HepG2 (cell line): Measurements from ENCODE around the gene C12orf43. TPM values are rescaled to one million over a fixed set of nuclear protein-coding genes. Genes with fewer than 3 reads are reported as not detected.
A peak's percentile ranks its signal among the peaks of the same experiment; 100 is the strongest.

ENCODE experiments used
- ATAC-seq: fragments of 200-7000 bp; cut with Tn5 transposase; 3 replicates; pipeline ENCODE4 v1.9.1; 2020; ENCODE audit warnings: mild to moderate bottlenecking, moderate library complexity
- BruUV-seq: library from RNA; stranded (reverse); fragments of 400-500 nt; replicated peaks from 2 replicates; lab custom pipeline; 2021; lab: Mats Ljungman, UMichigan
- CTCF ChIA-PET: fragments of 300-600 bp; formaldehyde crosslinking; extraction: SDS; loops from one replicate; lab custom pipeline; 2021; ENCODE audit warnings: low total read pairs, inconsistent platforms, low intra/inter-chr PET ratio; lab: Yijun Ruan, JAX
- POLR2A ChIA-PET: fragments of 350-600 bp; sonication (Branson Sonifier 250); formaldehyde crosslinking; loops from one replicate; lab custom pipeline; 2020; ENCODE audit warnings: antibody characterized with exemption, inconsistent platforms; lab: Yijun Ruan, JAX
- DNase-seq: peaks from one replicate; pipeline ENCODE4 v3.0.0-alpha.2; 2015; ENCODE audit warnings: low spot score
- FAIRE-seq: peaks from 3 replicates; lab custom pipeline; 2011; peaks lifted over from hg19 to GRCh38; lab: Jason Lieb, UNC
- H2AFZ ChIP-seq: one replicate; pipeline ENCODE4 v1.6.1; 2011; ENCODE audit warnings: low read length, inconsistent platforms
- H3K27ac ChIP-seq: fragments of 300-600 bp; 3 replicates; pipeline ENCODE4 v1.8.0; 2011; ENCODE audit warnings: mixed run types, mild to moderate bottlenecking, mixed read lengths, low read length, inconsistent platforms; ENCODE audit not compliant: insufficient read depth; ENCODE audit errors: extremely low read length
- H3K27me3 ChIP-seq, 2 experiments: fragments of 200-600 bp in 1 of 2; 2 replicates in 1 of 2; 3 replicates in 1 of 2; pipeline versions ENCODE4 v1.6.0 to v1.8.0; 2011; ENCODE audit warnings: low read length in 2 of 2, mild to moderate bottlenecking in 2 of 2, moderate library complexity in 2 of 2, inconsistent platforms in 1 of 2; ENCODE audit not compliant: insufficient read depth in 2 of 2, control insufficient read depth in 1 of 2
- H3K36me3 ChIP-seq, 2 experiments: fragments of 200-600 bp in 1 of 2; replicated peaks in 1 of 2; 2 replicates in 1 of 2; 3 replicates in 1 of 2; pipeline versions ENCODE4 v1.5.1 to v1.8.0; 2011; ENCODE audit warnings: low read length in 2 of 2, inconsistent platforms in 1 of 2; ENCODE audit not compliant: insufficient read depth in 2 of 2, control insufficient read depth in 1 of 2
- H3K4me1 ChIP-seq: 2 replicates; pipeline ENCODE4 v1.5.1; 2012; ENCODE audit warnings: low read length, inconsistent platforms; ENCODE audit not compliant: insufficient read depth
- H3K4me2 ChIP-seq: 2 replicates; pipeline ENCODE4 v1.6.0; 2011; ENCODE audit warnings: low read depth, low read length, inconsistent platforms
- H3K4me3 ChIP-seq, 3 experiments: fragments of 200-600 bp in 1 of 3; sonication (generic), shearing (Covaris generic) in 1 of 3; replicated peaks in 1 of 3; 2 replicates each; pipeline ENCODE4 v1.5.1; 2011 to 2016; ENCODE audit warnings: low read length in 3 of 3, inconsistent platforms in 2 of 3, low read depth in 2 of 3, mild to moderate bottlenecking in 2 of 3, control low read depth in 1 of 3, mixed read lengths in 1 of 3; ENCODE audit not compliant: insufficient read depth in 1 of 3
- H3K79me2 ChIP-seq: one replicate; pipeline ENCODE4 v1.6.1; 2011; ENCODE audit warnings: low read length, inconsistent platforms; ENCODE audit not compliant: insufficient read depth
- H3K9ac ChIP-seq: 2 replicates; pipeline ENCODE4 v1.6.0; 2011; ENCODE audit warnings: mild to moderate bottlenecking, low read depth, low read length, inconsistent platforms; ENCODE audit not compliant: insufficient read depth
- H3K9me3 ChIP-seq: 2 replicates; pipeline ENCODE4 v1.5.1; 2012; ENCODE audit warnings: mild to moderate bottlenecking, low read length
- H4K20me1 ChIP-seq: 2 replicates; pipeline ENCODE4 v1.6.0; 2011; ENCODE audit warnings: inconsistent platforms, mild to moderate bottlenecking, low read length, moderate library complexity; ENCODE audit not compliant: insufficient read depth
- ASH2L ChIP-seq: fragments of 300-600, 200-600 bp; sonication (generic); IDR thresholded peaks from 2 replicates; pipeline ENCODE4 v1.7.0; 2017; ENCODE audit warnings: low read depth, mild to moderate bottlenecking, moderate library complexity, mixed read lengths, low read length; ENCODE audit not compliant: insufficient read length
- POLR2AphosphoS2 ChIP-seq: IDR thresholded peaks from 2 replicates; pipeline ENCODE4 v1.6.1; 2011; ENCODE audit warnings: low read depth, low read length, improper control_type of control experiment
- RBFOX2 ChIP-seq: fragments of 200-400 bp; formaldehyde crosslinking; IDR thresholded peaks from 2 replicates; pipeline ENCODE4 v1.6.1; 2017; ENCODE audit warnings: low read depth, mild to moderate bottlenecking, low read length
- WGBS: methylation state at CpG from one replicate; pipeline ENCODE4 v1.1.6; 2017; ENCODE audit warnings: low lambda C conversion rate; 5-methylcytosine and 5-hydroxymethylcytosine counted together
- in situ Hi-C: cut with HindIII; loops from 2 replicates; pipeline ENCODE4 v1.10.0; 2017; ENCODE audit warnings: low pct_unique_long_range_greater_than_20kb; ENCODE audit not compliant: extremely low pct_ligation_motif_present
- intact Hi-C: fragments of 100-400 bp; cut with micrococcal nuclease; formaldehyde crosslinking; loops from one replicate; pipeline ENCODE4 v1.10.0; 2022; ENCODE audit not compliant: unreplicated experiment
- polyA plus RNA-seq, 8 experiments: library from polyadenylated mRNA; depleted of rRNA in 3 of 8; stranded (reverse) in 7 of 8; unstranded in 1 of 8; fragments of >200 nt; fragmentation: Illumina TruSeq in 4 of 8; extraction: Trizol in 4 of 8; gene quantifications; 2 replicates each; pipeline versions ENCODE4 v1.2.1 to v1.2.3, GENCODE V29; 2011 to 2016; ENCODE audit warnings: low read depth in 4 of 8, missing spikeins in 1 of 8, mixed read lengths in 1 of 8; ENCODE audit not compliant: insufficient read depth in 1 of 8
- total RNA-seq, 5 experiments: library from RNA; depleted of rRNA; stranded (reverse); fragments of >200 nt; fragmentation: Illumina TruSeq; extraction: Trizol; gene quantifications; 2 replicates each; pipeline ENCODE4 v1.2.3, GENCODE V29; 2016; ENCODE audit warnings: low read depth in 1 of 5
- TF ChIP-seq, protein P1 (sequence below): IDR thresholded peaks from 2 replicates; pipeline ENCODE4 v1.6.1; 2012; ENCODE audit warnings: low read length, improper control_type of control experiment

Gene C12orf43
- total and polyA plus RNA-seq, 2 of the 13 experiments (the other 11 are each of a cell fraction or from before 2014, with no cell fraction given), result 7.9 to 11.1 TPM

- WGBS, result 70% methylated on average over 5 of the region's 5 CpGs
- no peak for DNase-seq
- in situ Hi-C loops, result no loop called here
Observed at GRCh38 chr12:120956579-120957300, 59.5 kb downstream of the C12orf43 start.

More at GRCh38 chr12:120956579-120957300, 59.5 kb downstream of the C12orf43 start:
- intact Hi-C loops, result no loop called here
- no TSS peak for BruUV-seq
- peak; percentile 3; the same call in 1 of the 3 replicates for ATAC-seq
- H3K4me1 ChIP-seq, result peaks cover 54% of the 10 kb centered on the region
- no peaks in the 10 kb centered on the region for H3K79me2 ChIP-seq
- TF ChIP-seq ASH2L, result no peak
- TF ChIP-seq, protein P1, sequence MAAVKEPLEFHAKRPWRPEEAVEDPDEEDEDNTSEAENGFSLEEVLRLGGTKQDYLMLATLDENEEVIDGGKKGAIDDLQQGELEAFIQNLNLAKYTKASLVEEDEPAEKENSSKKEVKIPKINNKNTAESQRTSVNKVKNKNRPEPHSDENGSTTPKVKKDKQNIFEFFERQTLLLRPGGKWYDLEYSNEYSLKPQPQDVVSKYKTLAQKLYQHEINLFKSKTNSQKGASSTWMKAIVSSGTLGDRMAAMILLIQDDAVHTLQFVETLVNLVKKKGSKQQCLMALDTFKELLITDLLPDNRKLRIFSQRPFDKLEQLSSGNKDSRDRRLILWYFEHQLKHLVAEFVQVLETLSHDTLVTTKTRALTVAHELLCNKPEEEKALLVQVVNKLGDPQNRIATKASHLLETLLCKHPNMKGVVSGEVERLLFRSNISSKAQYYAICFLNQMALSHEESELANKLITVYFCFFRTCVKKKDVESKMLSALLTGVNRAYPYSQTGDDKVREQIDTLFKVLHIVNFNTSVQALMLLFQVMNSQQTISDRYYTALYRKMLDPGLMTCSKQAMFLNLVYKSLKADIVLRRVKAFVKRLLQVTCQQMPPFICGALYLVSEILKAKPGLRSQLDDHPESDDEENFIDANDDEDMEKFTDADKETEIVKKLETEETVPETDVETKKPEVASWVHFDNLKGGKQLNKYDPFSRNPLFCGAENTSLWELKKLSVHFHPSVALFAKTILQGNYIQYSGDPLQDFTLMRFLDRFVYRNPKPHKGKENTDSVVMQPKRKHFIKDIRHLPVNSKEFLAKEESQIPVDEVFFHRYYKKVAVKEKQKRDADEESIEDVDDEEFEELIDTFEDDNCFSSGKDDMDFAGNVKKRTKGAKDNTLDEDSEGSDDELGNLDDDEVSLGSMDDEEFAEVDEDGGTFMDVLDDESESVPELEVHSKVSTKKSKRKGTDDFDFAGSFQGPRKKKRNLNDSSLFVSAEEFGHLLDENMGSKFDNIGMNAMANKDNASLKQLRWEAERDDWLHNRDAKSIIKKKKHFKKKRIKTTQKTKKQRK, result no peak
- TF ChIP-seq RBFOX2, result no peak
- peak; percentile 35; the same call in 1 of the 2 replicates for TF ChIP-seq POLR2AphosphoS2
- no peak overlapping the region for H3K4me2 ChIP-seq
- no peak for FAIRE-seq
- ChIA-PET CTCF (no interaction called here), POLR2A (interaction anchor here (1.4 kb wide), 1 partner anchor 22 kb away, joined by 3 read pairs; the partner anchor contains the start of gene HNF1A)
- H3K4me3 ChIP-seq, result no peak overlapping the region
- H3K36me3 ChIP-seq, result no peaks in the 10 kb centered on the region
- H2AFZ ChIP-seq, result no peak overlapping the region
- H3K27ac ChIP-seq, result no peak overlapping the region
- H3K9me3 ChIP-seq, result no peaks in the 10 kb centered on the region
- H3K9ac ChIP-seq, result no peak overlapping the region
- no peaks in the 10 kb centered on the region for H3K27me3 ChIP-seq
- 0 out of 2 replicates have a peak, but pooled peaks cover 2% of the 10 kb centered on the region for H4K20me1 ChIP-seq
